ENCODE data around the gene MAN1C1. TPM values are rescaled to one million over a fixed set of nuclear protein-coding genes. Genes with fewer than 3 reads are reported as not detected.

MAN1C1 gene
- total and polyA plus RNA-seq, 9 of the 15 experiments (the other 6 are each of a cell fraction or from before 2014, with no cell fraction given), result 0.04 to 0.44 (median 0.10) TPM; not detected in 3

DNA sequence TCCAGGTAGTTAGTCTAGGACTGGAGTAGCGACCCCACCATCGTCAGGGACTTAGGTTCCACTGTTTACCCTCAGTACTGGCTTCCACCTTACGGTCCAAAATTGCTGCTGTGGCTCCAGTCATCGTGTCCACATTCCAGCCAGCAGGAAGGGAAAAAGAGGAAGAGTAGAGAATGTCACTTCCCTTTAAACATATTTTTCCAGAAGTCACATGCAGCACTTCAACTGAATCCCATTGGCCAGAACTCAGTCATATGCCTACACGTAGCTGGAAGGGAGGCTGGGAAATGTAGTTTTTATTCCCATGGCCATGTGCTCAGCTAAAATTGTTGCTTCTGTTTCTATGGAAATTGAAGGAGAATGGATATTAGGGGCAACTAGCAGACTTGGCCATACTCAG lies 99.3 kb downstream of the MAN1C1 start (continued):
- TF ChIP-seq EP400 (IDR thresholded peaks at IDR 0.05), result 0 out of 2 replicates have a peak, but pooled peaks have one; percentile 20
- peak; percentile 97 for TF ChIP-seq RBM25 (IDR thresholded peaks at IDR 0.05; ENCODE audit: low read depth, low read length, severe bottlenecking)
- TF ChIP-seq HNRNPLL (IDR thresholded peaks at IDR 0.05; ENCODE audit: low read depth, low read length, poor library complexity, severe bottlenecking), result no peak
- no peak for TF ChIP-seq ELF4 (CRISPR knock-in tag; IDR thresholded peaks at IDR 0.05)
- peak; percentile 83 for TF ChIP-seq ZNF143 (CRISPR knock-in tag; IDR thresholded peaks at IDR 0.05)
- TF ChIP-seq, protein P1, sequence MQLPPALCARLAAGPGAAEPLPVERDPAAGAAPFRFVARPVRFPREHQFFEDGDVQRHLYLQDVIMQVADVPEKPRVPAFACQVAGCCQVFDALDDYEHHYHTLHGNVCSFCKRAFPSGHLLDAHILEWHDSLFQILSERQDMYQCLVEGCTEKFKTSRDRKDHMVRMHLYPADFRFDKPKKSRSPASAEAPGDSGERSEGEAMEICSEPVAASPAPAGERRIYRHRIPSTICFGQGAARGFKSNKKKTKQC (CRISPR knock-in tag; IDR thresholded peaks at IDR 0.05), result no peak
- TF ChIP-seq NR0B1 (IDR thresholded peaks at IDR 0.05; ENCODE audit: partially characterized antibody), result no peak
- TF ChIP-seq GTF3C2 (IDR thresholded peaks at IDR 0.05; ENCODE audit: borderline replicate concordance, extremely low read depth, insufficient read length), result no peak
- TF ChIP-seq STAT5A (IDR thresholded peaks at IDR 0.05; ENCODE audit: borderline replicate concordance, low read length), result no peak
- no peak for TF ChIP-seq THAP12 (CRISPR knock-in tag; IDR thresholded peaks at IDR 0.05)
- TF ChIP-seq MEF2D (tag; conservative IDR thresholded peaks at IDR 0.05; ENCODE audit: low read depth), result no peak
- TF ChIP-seq CCAR2 (IDR thresholded peaks at IDR 0.05; ENCODE audit: low read depth, low read length), result no peak
- TF ChIP-seq TAL1 (IDR thresholded peaks at IDR 0.05), result no peak
- no peak for TF ChIP-seq C11orf30 (IDR thresholded peaks at IDR 0.05; ENCODE audit: low read depth)
- no peak for TF ChIP-seq ZNF695 (CRISPR knock-in tag; IDR thresholded peaks at IDR 0.05)
- no peak for TF ChIP-seq ZNF584 (CRISPR knock-in tag; IDR thresholded peaks at IDR 0.05; ENCODE audit: low read depth)
- no peak for TF ChIP-seq MAZ (CRISPR knock-in tag; conservative IDR thresholded peaks at IDR 0.05 in 1 of 2, IDR thresholded peaks at IDR 0.05 in 1 of 2)
- TF ChIP-seq MTA2 (IDR thresholded peaks at IDR 0.05; ENCODE audit: low read depth), result no peak
- no peak for TF ChIP-seq RBFOX2 (IDR thresholded peaks at IDR 0.05; ENCODE audit: low read depth, low read length)
- TF ChIP-seq SMAD1 (IDR thresholded peaks at IDR 0.05; ENCODE audit: low read depth, low read length, partially characterized antibody), result no peak
- TF ChIP-seq SAP30 (IDR thresholded peaks at IDR 0.05; ENCODE audit: borderline replicate concordance, insufficient read depth, low read depth, low read length, poor library complexity, severe bottlenecking), result no peak
- no peak for TF ChIP-seq ZNF644 (tag; IDR thresholded peaks at IDR 0.05; ENCODE audit: low read depth)
- no peak for TF ChIP-seq ZNF134 (CRISPR knock-in tag; conservative IDR thresholded peaks at IDR 0.05)
